ENCODE measurements around the gene FCAR.
"Not testable (repeated sequence)": the region's sequence is repeated elsewhere in the genome, so short reads cannot be mapped to it uniquely, and the experiment has no call there.

FCAR gene

GRCh38 chr19:54873990-54874389, at the start of gene FCAR:
Gene FCAR, plus strand, starts transcription at chr19:54874235. Its CDS starts 55 bp downstream, at chr19:54874290.
- peak in 1 of 2 donors; percentile 72 for DNase-seq

GRCh38 chr19:54824416-54824815, 49.6 kb upstream of the FCAR start:
- DNase-seq = not testable (repeated sequence)

- peak in 1 of 2 donors; percentile 73 for DNase-seq
Observed at GRCh38 chr19:54825326-54825725, 48.7 kb upstream of the FCAR start.

GRCh38 chr19:54828064-54828463, 46.0 kb upstream of the FCAR start:
- not testable (repeated sequence) for DNase-seq

GRCh38 chr19:54832496-54832895, 41.5 kb upstream of the FCAR start, which contains the start of gene KIR2DS4:
Gene KIR2DS4, plus strand, starts transcription at chr19:54832676.
- not testable (repeated sequence) for DNase-seq

- not testable (repeated sequence) for DNase-seq
Observed at GRCh38 chr19:54835126-54835525, 38.9 kb upstream of the FCAR start.

- DNase-seq = peak in 1 of 2 donors; percentile 17
Observed at GRCh38 chr19:54837522-54837921, 36.5 kb upstream of the FCAR start.

GRCh38 chr19:54843171-54843570, 30.9 kb upstream of the FCAR start:
- DNase-seq = not testable (repeated sequence)

GRCh38 chr19:54850061-54850640, 23.9 kb upstream of the FCAR start, which contains the start of gene KIR3DL2:
Gene KIR3DL2, plus strand, starts transcription at chr19:54850443. Its CDS starts 33 bp downstream, at chr19:54850476.
- DNase-seq = peak in 1 of 2 donors; percentile 17

GRCh38 chr19:54850930-54851329, 23.1 kb upstream of the FCAR start:
- DNase-seq = no peak

- no peak for DNase-seq
Observed at GRCh38 chr19:54851353-54851752, 22.7 kb upstream of the FCAR start.

- not testable (repeated sequence) for DNase-seq
Observed at GRCh38 chr19:54855241-54855640, 18.8 kb upstream of the FCAR start.

- DNase-seq = not testable (repeated sequence)
Observed at GRCh38 chr19:54858476-54858875, 15.6 kb upstream of the FCAR start.

- peak in 1 of 2 donors; percentile 64 for DNase-seq
Observed at GRCh38 chr19:54859421-54859820, 14.6 kb upstream of the FCAR start.

- not testable (repeated sequence) for DNase-seq
Observed at GRCh38 chr19:54863459-54863858, 10.6 kb upstream of the FCAR start.

- no peak for DNase-seq
Observed at GRCh38 chr19:54871696-54872095, 2.3 kb upstream of the FCAR start.

- no peak for DNase-seq
Observed at GRCh38 chr19:54875506-54875905, 1.5 kb downstream of the FCAR start.

- DNase-seq = no peak
Observed at GRCh38 chr19:54877471-54877870, 3.4 kb downstream of the FCAR start.

- DNase-seq = no peak
Observed at GRCh38 chr19:54881884-54882283, 7.8 kb downstream of the FCAR start.

GRCh38 chr19:54882758-54883157, 8.7 kb downstream of the FCAR start:
- DNase-seq = peak in 1 of 2 donors; percentile 26

- DNase-seq = no peak
Observed at GRCh38 chr19:54883228-54883627, 9.2 kb downstream of the FCAR start.

- no peak for DNase-seq
Observed at GRCh38 chr19:54888239-54888638, 14.2 kb downstream of the FCAR start.

GRCh38 chr19:54889566-54889965, 15.5 kb downstream of the FCAR start:
- no peak for DNase-seq

GRCh38 chr19:54893406-54893805, 19.4 kb downstream of the FCAR start:
- DNase-seq = no peak

GRCh38 chr19:54894106-54894505, 20.1 kb downstream of the FCAR start:
- not testable (repeated sequence) for DNase-seq

Measured in CD4-positive, alpha-beta T cell treated with Interleukin-1 beta for 1 hour (primary cell).